GM19468 (cell line): Measurements from ENCODE around the gene AKR1A1.
"Not testable (repeated sequence)": the region's sequence is repeated elsewhere in the genome, so short reads cannot be mapped to it uniquely, and the experiment has no call there.

Source experiments
- ATAC-seq: cut with Tn5 transposase; IDR thresholded peaks from one replicate; pipeline ENCODE4 v1.9.1; 2021; ENCODE audit warnings: mild to moderate bottlenecking, moderate library complexity, moderate number of reproducible peaks; ENCODE audit not compliant: unreplicated experiment; ENCODE audit errors: extremely low read depth

The AKR1A1 gene

DNA sequence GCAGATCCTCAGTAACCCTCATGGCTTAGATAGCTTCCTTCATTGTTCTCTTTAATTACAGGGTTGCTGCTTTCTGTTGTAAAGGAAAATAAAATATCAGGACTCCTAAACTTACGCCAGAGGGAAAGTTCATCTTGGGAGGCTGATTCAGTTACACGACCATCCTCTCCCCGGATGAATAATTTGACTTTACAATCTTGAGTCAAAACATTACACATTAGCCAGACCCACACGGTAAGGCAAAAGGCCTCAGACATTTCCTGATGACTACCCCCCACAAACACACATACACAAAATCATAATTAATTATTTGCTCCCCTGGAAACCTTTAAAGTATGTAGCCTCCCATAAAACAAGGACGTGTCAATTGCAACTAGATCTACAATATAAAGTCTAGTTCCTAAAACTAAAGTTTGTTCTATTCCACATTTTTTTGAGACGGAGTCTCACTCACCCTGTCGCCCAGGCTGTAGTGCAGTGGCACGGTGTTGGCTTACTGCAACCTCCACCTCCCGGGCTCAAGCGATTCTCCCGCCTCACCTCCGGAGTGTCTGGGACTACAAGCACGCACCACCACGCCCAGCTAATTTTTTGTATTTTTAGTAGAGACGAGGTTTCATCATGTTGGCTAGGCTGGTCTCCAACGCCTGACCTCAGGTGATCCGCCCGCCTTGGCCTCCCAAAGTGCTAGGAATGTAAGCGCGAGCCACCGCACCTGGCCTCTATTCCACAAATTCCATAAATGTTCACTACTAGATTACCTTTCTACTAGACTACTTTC lies 28.1 kb upstream of the AKR1A1 start:
- ATAC-seq, result no peak

DNA sequence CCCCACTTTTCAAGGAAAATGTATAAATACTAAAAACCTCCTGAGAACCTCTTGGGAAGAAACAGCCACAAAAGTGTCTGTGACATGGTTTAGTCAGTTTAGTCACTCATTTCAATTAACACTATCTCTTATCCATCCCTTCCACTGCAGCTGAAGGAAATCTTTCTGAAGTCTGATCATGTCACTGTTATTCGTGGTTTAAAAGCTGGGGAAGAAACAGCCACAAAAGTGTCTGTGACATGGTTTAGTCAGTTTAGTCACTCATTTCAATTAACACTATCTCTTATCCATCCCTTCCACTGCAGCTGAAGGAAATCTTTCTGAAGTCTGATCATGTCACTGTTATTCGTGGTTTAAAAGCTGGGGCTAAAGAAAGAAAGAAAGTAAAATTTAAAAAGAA lies 27.1 kb upstream of the AKR1A1 start:
- not testable (repeated sequence) for ATAC-seq

DNA sequence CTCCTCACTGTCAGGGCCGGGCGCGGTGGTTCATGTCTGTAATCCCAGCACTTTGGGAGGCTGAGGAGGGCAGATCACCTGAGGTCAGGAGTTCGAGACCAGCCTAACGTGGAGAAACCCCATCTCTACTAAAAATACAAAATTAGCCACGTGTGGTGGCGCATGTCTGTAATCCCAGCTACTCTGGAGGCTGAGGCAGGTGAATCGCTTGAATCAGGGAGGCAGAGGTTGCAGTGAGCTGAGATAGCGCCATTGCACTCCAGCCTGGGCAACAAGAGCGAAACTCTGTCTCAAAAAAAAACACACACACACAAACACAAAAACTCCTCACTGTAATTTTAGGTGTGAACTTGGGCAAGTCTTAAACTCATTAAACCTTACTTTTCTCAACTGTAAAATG lies 26.7 kb upstream of the AKR1A1 start:
- not testable (repeated sequence) for ATAC-seq

DNA sequence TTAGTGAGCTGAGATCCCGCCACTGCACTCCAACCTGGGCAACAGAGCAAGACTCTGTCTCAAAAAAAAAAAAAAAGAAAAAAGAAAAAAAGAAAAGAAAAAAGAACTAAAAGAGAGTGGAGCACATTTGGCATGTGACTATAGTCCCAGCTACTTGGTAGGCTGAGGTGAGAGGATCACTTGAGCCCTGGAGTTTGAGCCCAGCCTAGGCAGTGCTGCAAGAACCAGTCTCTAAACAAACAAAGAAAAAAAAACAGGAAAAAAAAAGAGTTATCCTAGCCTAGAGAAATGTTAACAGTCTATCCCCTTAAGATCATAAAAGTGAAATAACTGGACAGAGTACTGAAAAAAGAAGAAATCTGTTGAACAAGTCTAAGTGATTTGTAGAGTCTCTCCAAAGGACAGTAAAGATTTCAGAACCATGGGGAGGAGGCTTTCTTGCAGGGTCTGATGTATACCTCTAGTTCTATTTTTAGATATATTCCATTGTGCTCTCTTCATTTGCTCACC lies 24.4 kb upstream of the AKR1A1 start:
- ATAC-seq, result no peak

DNA sequence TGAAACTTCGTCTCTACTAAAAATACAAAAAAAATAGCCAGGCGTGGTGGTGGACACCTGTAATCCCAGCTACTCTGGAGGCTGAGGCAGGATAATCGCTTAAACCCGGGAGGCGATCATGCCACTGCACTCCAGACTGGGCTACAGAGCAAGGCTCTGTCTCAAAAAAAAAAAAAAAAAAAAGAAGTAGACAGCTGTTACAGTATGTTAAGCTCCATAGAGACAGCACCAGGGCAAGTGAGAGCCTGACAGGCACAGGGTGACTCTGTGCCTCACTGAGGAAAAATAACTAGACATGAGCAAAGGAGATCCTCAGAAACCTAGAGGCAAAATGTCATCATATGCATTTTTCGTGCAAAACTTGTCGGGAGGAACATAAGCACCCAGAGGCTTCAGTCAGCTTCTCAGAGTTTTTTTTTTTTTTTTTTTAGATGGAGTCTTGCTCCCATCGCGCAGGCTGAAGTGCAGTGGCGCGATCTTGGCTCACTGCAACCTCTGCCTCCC lies 19.9 kb upstream of the AKR1A1 start:
- ATAC-seq, result no peak

DNA sequence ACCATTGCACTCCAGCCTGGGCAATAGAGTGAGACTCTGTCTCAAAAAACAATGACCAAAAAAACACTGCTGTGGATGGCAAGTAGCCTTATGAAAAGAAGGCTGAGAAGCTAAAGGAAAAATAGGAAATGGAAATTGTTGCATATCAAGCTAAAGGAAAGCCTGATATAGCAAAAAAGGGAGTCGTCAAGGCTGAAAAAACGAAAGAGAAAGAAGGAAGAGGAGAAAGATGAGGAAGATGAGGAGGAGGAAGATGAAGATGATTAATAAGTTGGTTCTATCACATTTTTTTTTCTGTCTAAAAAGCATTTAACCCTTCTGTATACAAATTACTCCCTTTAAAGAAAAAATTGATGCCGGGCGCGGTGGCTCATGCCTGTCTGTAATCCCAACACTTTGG lies 18.8 kb upstream of the AKR1A1 start:
- ATAC-seq, result no peak

DNA sequence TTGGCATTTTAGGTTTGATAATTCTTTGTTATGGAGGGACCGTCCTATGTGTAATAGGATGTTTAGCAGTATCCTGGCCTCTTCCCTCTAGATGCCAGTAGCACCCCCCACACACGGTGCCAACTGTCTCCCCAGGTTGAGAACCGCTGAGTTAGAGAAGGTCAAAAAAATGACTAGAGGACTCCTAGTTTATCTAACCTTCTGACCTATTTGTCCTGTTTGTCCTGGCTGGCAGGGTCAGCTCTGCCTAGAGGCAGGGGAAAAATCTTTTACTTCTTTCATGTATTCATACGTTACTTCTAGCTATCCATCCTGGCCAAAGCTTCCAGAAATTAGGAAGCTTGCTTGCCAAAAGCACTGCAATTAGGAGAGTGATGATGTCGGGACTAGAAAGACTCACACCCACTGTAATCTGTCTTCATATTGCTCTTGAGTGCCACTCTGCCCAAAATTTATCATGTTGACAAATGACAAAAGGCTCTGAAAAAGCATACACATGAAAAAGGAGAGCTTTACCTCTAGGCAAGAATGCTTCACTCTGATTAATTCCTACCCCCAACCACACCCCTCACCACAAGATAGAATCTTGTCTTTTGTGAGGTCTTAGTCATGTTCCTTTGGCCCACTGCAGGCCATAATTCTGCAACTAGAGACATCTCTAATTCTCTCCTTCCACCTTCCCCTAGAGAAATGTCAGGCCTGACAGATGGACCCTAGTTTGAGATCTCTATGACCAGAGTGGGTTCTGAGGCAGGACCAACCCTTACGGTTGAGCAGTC lies 14.4 kb upstream of the AKR1A1 start:
- no peak for ATAC-seq

DNA sequence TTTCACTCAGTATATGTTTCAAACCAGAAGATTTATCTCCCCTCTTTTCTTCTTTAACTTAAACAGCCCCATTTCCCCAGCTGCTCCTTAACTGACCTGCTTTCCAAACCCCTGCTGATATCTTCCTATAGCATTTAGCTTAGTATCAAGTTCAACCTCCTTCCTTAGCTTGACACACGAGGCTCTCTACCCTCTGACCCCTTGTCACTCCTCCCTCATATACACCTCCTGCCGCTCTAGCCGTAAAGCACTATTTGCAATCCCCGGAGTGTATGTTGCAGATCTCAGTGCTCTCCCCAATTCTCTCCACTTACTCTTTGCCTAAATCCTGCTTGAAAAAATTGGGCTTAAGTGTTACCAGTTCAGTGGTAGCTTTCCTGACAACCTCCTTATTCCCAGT lies 13.7 kb upstream of the AKR1A1 start:
- ATAC-seq, result no peak

DNA sequence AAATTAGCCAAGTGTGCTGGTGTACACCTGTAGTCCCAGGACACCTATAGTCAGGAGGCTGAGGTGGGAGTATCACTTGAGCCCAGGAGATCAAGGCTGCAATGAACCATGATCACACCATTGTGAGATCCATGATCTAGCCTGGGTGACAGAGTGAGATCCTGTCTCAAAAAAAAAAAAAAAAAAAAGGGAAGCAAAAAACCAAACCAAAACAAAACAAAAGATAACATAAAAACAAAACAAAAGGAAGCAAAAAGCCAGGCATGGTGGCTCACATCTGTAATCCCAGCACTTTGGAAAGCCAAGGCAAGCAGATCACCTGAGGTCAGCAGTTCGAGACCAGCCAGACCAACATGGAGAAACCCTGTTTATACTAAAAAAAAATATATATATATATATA lies 9.4 kb upstream of the AKR1A1 start:
- ATAC-seq, result no peak

DNA sequence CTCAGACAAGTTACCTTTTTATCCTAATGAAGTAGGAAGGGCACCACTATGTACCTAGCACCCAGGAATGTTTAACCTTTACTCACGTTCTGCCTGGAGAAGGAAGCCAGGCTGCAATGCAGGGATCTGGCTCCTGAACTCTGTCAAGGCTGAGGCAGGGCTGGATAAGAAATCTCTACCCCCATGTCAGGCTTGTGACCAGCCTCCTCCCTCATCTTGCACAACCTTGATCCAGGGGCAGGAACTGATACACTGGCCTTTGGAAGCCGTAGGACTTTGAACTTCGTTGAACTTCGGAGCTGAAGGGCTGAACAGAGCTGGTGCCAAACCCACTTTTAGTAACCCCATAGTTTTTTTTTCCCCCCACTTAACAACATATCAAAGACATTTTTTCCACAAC lies 8.0 kb upstream of the AKR1A1 start:
- no peak for ATAC-seq

DNA sequence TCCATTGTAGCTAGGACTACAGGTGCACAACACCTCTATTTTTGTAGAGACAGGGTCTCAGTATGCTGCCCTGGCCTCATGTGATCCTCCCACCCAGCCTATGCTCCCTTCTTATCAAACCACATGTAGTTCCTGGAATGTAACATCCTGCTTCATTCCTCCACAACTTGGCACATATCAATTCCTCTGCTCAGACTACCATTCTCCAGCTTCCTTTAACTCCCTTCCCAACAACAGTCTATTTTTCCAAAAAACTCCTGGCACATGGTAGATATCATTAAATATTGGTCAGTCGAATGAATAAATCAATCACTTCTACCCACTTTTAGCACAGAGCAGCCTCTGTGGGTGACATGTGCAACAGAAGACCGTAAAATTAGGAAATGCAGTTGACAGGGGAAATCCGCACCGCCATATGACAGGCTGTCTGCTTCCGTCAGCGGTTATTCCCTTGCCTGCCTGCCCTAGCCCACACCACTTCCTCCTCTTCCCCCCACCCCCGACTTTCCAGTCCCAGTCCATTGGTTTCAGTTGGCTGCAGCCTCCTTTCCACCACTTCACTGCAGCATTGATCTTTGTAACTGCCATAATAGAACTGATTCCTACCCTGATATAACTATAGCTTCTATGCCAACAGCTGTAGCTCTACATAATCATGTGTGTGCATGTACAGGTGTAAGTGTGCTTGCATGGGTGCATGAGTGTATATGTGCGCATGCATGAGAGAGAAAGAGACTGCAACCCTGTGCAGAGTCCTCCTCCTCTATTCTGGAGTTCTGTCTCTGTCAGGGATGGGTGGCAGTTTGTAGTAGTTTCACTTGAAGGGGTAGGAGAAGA lies 6.8 kb upstream of the AKR1A1 start:
- ATAC-seq, result no peak

DNA sequence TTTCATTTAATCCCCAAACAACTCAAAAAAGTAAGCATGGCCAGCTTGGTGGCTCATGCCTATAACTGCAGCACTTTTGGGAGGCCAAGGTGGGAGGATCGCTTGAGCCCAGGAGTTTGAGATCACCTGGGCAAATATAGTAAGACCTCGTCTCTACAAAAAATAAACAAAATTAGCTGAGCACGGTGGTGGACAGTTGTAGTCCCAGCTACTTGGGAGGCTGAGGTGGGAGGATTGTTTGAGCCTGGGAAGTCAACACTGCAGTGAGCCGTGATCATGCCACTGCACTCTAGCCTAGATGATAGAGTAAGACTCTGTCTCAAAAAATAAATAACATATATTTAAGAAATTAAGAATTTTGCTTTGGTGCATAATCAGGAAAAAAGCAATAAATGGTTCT lies 6.1 kb upstream of the AKR1A1 start:
- no peak for ATAC-seq

DNA sequence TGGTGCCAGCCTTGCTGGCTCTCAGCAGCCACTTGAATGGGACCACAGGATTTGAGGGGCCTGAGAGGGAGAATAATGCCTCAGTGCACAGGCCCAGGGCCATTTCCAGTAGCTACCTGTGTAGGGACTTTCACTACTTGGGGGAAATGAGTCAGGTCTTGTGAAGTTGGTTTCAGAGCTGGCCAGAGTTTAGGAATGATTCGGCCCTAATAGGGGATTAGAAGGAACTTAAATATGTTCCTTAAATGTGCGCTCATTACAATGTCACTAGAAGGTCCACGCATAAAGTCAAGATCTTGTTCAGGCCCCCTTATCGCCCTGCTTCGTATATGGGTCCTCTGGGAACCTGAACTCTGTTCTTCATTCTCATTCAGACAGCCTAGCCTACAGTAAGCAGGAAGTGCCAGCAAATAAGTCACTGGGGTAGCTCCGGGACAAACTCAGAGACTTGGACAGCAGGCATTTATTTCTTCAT lies 5.6 kb upstream of the AKR1A1 start:
- ATAC-seq, result peak; percentile 49

DNA sequence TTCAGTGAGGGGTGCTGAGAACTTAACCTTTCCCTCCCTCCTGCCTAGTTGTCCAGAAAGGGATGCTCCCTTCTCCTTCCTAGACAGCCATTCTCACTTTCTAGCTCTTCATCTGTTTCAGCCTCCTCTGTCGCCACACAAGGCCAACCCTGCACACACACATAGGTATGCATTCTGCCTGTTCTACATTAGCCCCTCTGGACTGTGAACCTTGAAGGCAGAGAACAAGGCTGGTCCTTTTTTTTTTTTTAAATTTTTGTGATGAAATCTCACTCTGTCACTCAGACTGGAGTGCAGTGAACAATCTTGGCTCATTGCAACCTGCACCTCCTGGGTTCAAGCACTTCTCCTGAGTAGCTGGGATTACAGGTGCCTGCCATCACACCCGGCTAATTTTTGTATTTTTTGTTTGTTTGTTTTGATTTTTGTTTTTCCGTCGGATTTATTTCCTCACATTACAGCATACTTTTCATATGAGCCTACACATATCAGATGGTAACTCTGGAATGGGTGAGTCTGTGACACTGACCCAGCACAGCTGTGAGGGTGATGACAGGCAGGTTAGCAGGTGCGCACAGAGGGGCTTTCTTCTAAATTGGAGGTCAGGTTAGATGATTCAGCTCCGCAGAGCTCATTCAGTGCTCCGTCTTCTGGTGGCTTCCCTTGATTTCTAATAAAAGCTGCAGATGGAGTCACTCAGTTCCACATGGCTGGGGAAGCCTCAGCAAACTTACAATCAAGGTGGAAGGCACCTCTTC lies 4.9 kb upstream of the AKR1A1 start:
- no peak for ATAC-seq

DNA sequence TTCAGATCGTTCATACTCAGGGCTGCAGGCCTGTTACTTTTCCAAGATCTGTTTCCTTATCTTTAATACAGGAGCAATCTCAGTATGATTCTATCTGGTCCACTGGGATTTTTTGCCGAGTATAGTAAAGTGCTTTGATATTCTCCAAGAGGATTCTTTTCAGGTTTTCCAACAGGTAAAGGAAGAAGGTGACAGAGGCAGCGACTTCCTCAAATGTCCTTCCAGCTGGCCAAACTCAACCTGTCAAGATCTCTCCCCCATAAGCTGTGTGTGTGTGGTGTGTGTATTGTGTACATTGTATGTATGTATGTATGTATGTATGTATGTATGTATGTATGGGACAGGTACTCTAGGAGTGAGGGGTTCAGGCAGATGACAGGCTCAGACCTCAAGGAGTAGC lies 1.1 kb downstream of the AKR1A1 start:
- no peak for ATAC-seq

DNA sequence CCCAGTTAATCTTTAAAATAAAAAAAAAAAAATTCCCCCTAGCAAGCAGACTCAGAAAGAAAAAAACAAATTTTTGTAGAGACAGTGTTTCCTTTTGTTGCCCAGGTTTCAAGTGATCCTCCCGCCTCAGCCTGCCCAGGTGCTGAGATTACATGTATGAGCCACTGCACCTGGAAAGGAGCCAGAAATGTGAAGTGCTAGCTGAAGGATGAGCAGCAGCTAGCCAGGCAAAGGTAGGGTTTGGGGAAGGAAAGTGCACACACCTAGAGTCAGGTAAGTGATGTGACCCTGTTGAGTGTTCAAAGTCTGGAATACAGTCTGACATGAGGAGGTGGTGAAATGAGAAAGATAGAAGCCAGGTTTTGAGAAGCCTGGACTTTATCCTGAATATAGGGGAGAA lies 1.7 kb downstream of the AKR1A1 start:
- no peak for ATAC-seq

DNA sequence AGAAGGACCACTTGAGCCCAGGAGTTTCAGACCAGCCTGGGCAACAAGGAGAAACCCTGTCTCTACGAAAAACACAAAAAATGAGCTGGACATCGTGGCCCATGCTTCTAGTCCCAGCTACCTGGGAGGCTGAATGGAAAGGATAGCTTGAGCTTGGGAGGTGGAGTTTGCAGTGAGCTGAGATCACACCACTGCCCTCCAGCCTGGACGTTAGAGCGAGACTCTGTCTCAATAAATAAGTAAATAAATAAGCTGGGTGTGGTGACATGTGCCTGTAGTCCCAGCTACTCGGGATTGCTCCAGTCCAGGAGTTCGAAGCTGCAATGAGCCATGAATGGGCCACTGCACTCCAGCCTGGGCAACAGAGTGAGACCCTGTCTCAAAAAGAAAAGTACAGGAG lies 3.6 kb downstream of the AKR1A1 start:
- ATAC-seq, result no peak

DNA sequence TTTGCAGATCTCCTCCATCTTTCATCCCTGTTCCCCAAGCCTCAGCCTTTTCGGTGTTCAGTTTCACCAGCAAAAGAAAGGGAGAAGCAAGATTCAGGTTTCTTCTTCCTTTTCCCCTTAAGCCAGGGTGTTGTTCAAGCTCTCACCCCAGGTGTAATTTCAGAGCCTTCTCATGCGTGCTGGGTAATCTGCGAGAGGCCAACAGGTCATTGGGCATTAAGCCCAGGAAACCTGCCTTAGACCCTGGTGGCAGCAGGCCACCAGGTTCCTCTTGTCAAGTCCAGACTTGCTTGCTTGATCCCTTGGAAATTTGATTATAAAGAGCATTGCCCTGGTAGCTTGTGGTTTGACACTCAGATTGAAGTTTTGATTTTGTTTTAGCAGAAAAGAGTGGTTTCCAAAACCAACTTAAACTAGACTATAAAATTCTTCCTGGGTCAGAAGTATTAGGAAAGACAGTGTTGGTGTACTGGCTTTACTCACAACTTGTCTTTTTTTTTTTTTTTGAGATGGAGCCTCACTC lies 6.9 kb downstream of the AKR1A1 start:
- ATAC-seq, result no peak

DNA sequence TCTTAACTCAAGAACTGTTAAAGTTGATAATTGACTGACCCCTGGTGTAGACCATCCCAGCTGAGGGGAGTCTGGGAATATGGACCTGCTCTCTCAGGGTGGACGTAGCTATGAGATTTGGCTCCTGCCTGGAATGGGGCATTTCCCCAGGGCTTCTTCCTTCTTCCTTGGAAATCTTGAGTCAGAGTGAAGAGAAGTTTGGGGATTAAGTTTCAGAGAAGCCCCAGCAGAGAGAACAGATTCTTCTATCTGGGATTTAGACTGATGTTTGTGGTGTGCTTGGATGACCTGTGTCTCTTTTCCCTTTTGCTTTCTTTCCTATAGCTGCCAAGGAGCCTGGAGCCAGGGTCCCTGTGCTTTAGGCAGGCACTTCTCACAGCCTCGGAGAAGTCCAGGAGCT lies 13.2 kb downstream of the AKR1A1 start:
- no peak for ATAC-seq
